GM12801 (cell line): ENCODE data around the gene NLGN2.

Experiments used
- CTCF ChIP-seq: IDR thresholded peaks from one replicate; pipeline ENCODE4 v1.5.1; 2011; ENCODE audit warnings: control low read depth; ENCODE audit not compliant: insufficient read length; ENCODE audit errors: extremely low read depth

Gene NLGN2

GRCh38 chr17:7405350-7406234 is 2.1 kb upstream of the NLGN2 start:
- TF ChIP-seq CTCF: no peak

GRCh38 chr17:7406235-7406825 is 1.3 kb upstream of the NLGN2 start:
- no peak for TF ChIP-seq CTCF

GRCh38 chr17:7407082-7407481 is 563 bp upstream of the NLGN2 start:
- no peak for TF ChIP-seq CTCF

- no peak for TF ChIP-seq CTCF
These were observed 645 bp downstream of the NLGN2 start for GRCh38 chr17:7408252-7408727.

GRCh38 chr17:7408863-7409262 is 1.2 kb downstream of the NLGN2 start:
- TF ChIP-seq CTCF: no peak

- TF ChIP-seq CTCF: no peak
These were observed 2.1 kb downstream of the NLGN2 start for GRCh38 chr17:7409716-7410115.

- no peak for TF ChIP-seq CTCF
These were observed 3.2 kb downstream of the NLGN2 start for GRCh38 chr17:7410634-7411426.
